Measurements from ENCODE around the gene KCND1. TPM values are rescaled to one million over a fixed set of nuclear protein-coding genes. Genes with fewer than 3 reads are reported as not detected.
"Not testable (repeated sequence)": the region's sequence is repeated elsewhere in the genome, so short reads cannot be mapped to it uniquely, and the experiment has no call there.

KCND1 gene
- total and polyA plus RNA-seq, 7 experiments from 2014 or later = 0.07 to 5.8 (median 1.9) TPM; not detected in 1

DNA sequence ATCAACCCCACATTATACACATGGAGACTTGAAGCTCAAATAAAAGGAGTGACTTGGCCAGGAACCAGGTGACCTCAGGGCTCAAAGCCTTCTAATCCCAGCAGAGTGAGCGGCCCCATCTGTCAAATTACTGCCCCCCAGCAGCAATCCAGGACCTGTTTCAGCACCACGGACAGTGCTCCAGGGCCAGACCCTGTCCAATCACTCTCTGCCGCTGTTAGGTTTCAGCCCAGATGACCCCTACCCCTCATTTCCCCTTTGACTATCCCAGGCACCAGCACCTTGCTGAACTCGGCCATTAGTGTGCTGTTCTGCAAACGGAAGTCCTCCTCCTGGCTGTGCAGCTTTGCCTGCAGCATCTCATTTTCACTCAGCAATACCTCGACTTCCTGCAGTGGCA is 25.3 kb upstream of the KCND1 start:
- Mint-ChIP-seq H3K27me3 (no peaks in the 10 kb centered on the region), H3K9me3 (peaks cover 0 to 3% (median 0%) of the 10 kb centered on the region in 11 donors), H3K36me3 (peaks cover 8 to 38% (median 26%) of the 10 kb centered on the region in 5 donors), H3K4me1 (peaks cover 10 to 44% (median 36%) of the 10 kb centered on the region in 7 donors), H3K4me3 (peak overlapping the region in 3 of 10 donors; percentile 36 to 47 (median 37)), H3K27ac (no peak overlapping the region)
- ChIA-PET POLR2A (no interaction called here), CTCF (no interaction called here)
- intact Hi-C loops (cut with micrococcal nuclease) = no loop called here
- Histone ChIP-seq H3K9me3 (ENCODE audit: control insufficient read depth in 2 of 3, low read length in 3 of 3) (no peaks in the 10 kb centered on the region), H3K27ac (ENCODE audit: low read depth, low read length) (no peak overlapping the region), H3K4me1 (ENCODE audit: control insufficient read depth in 2 of 2, insufficient read depth in 2 of 2, low read length in 2 of 2) (peaks cover 9 to 10% of the 10 kb centered on the region in 2 donors), H3K36me3 (ENCODE audit: control insufficient read depth in 2 of 3, insufficient read depth in 3 of 3, low read length in 3 of 3) (peaks cover 0 to 43% (median 0%) of the 10 kb centered on the region in 3 experiments), H3K4me3 (ENCODE audit: low read length) (no peak overlapping the region), H3K27me3 (ENCODE audit: control insufficient read depth in 2 of 2, insufficient read depth in 2 of 2, low read length in 2 of 2) (no peaks in the 10 kb centered on the region)
- ATAC-seq = no peak
- DNase-seq = peak in 1 of 9 donors; percentile 4

DNA sequence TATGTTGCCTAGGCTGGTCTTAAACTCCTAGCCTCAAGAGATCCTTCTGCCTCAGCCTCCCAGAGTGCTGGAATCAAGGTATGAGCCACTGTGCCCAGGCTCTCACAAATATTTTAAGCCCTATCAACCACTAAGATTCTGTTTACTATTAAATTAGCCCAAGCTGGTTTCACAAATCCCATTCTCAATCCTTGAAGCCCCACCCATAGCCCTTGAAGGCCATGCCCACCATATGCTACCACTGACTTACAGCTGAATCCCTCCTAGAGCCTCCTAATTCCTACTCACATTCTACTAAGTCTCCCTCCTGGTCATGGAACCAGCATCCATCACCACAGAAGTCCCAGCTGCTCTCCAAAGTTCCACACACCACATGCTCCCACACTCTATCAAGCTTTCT is 20.7 kb upstream of the KCND1 start:
- Histone ChIP-seq H3K4me1 (ENCODE audit: control insufficient read depth in 2 of 2, insufficient read depth in 2 of 2, low read length in 2 of 2) (no peaks in the 10 kb centered on the region), H3K36me3 (ENCODE audit: control insufficient read depth in 2 of 3, insufficient read depth in 3 of 3, low read length in 3 of 3) (peaks cover 0 to 63% (median 3%) of the 10 kb centered on the region in 3 experiments), H3K4me3 (ENCODE audit: low read length) (no peak overlapping the region), H3K27ac (ENCODE audit: low read depth, low read length) (no peak overlapping the region), H3K27me3 (ENCODE audit: control insufficient read depth in 2 of 2, insufficient read depth in 2 of 2, low read length in 2 of 2) (no peaks in the 10 kb centered on the region), H3K9me3 (ENCODE audit: control insufficient read depth in 2 of 3, low read length in 3 of 3) (no peaks in the 10 kb centered on the region)
- peak overlapping the region in 3 of 9 donors; percentile 12 to 51 (median 48) for H3K27ac Mint-ChIP-seq
- no peak overlapping the region for H3K4me3 Mint-ChIP-seq
- POLR2A ChIA-PET = interaction anchor here (0.5 to 0.6 kb wide), 2 partner anchors 15 to 309 kb away, joined by 3 read pairs; partner anchors contain the start of gene WAS
- peaks cover 3 to 10% (median 6%) of the 10 kb centered on the region in 7 donors for H3K4me1 Mint-ChIP-seq
- H3K27me3 Mint-ChIP-seq = no peaks in the 10 kb centered on the region
- DNase-seq = no peak
- no peak for ATAC-seq
- intact Hi-C loops (cut with micrococcal nuclease) = no loop called here
- peaks cover 4 to 22% (median 13%) of the 10 kb centered on the region in 5 donors for H3K36me3 Mint-ChIP-seq
- CTCF ChIA-PET = no interaction called here
- peaks cover 0 to 2% (median 0%) of the 10 kb centered on the region in 11 donors for H3K9me3 Mint-ChIP-seq

DNA sequence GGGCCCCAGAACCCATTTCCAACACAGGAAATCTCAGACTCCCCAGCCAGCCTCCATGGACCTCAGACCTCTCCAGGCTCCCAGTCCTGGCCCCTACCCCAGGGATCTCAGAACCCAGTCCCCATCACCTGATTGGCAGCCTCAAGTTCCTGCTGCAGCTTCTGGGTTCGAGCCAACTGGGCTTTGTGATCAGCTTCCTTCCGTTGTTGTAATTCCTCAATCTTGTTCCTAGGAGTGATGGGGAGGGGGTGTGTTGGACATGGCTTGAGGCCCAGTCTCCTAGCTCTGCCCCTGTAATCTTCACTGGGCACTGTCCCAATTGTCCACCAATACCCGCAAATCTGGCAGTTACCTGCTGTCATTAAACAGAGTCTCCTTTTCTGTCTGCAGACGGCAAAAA is 17.8 kb upstream of the KCND1 start:
- no peaks in the 10 kb centered on the region for H3K9me3 ChIP-seq (ENCODE audit: control insufficient read depth in 2 of 3, low read length in 3 of 3)
- no peak overlapping the region for H3K4me3 ChIP-seq (ENCODE audit: low read length)
- no peak for DNase-seq
- ChIA-PET CTCF (interaction anchor here (1.4 kb wide), 1 partner anchor 341 kb away, joined by 3 read pairs; no protein-coding TSS in a partner anchor), POLR2A (interaction anchor here (0.6 kb wide), 1 partner anchor 72 kb away, joined by 3 read pairs; no protein-coding TSS in a partner anchor)
- no peaks in the 10 kb centered on the region for H3K27me3 ChIP-seq (ENCODE audit: control insufficient read depth in 2 of 2, insufficient read depth in 2 of 2, low read length in 2 of 2)
- no peak overlapping the region for H3K27ac ChIP-seq (ENCODE audit: low read depth, low read length)
- Mint-ChIP-seq H3K27me3 (no peaks in the 10 kb centered on the region), H3K36me3 (peaks cover 0 to 14% (median 8%) of the 10 kb centered on the region in 5 donors), H3K27ac (peak overlapping the region in 2 of 9 donors; percentile 15 to 85), H3K4me1 (peaks cover 0 to 3% (median 0%) of the 10 kb centered on the region in 7 donors), H3K4me3 (no peak overlapping the region), H3K9me3 (no peaks in the 10 kb centered on the region)
- no peak for ATAC-seq
- peaks cover 0 to 53% (median 3%) of the 10 kb centered on the region in 3 experiments for H3K36me3 ChIP-seq (ENCODE audit: control insufficient read depth in 2 of 3, insufficient read depth in 3 of 3, low read length in 3 of 3)
- no peaks in the 10 kb centered on the region for H3K4me1 ChIP-seq (ENCODE audit: control insufficient read depth in 2 of 2, insufficient read depth in 2 of 2, low read length in 2 of 2)
- intact Hi-C loops (cut with micrococcal nuclease) = no loop called here

DNA sequence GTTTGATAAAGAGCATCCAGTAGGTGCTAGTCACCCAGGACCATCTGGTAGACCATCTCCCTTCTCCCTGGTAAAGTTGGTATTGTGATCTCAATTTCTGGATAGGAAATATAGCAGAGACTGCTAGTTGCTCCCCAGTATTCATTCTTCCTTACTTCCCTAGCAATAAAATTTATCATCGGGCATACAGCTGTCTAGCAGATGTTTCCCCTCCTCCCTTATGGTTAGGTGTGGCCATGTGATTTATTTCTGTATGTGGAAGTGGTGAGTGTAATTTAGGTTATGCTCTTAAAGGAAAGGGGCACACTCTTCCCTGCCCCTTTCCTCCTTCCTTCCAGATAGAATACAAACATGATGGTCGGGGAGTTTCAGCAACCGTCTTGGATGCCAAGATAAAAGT is 12.3 kb upstream of the KCND1 start:
- H3K27ac ChIP-seq (ENCODE audit: low read depth, low read length) = no peak overlapping the region
- ChIA-PET CTCF (no interaction called here), POLR2A (no interaction called here)
- no peak overlapping the region for H3K4me3 ChIP-seq (ENCODE audit: low read length)
- intact Hi-C loops (cut with micrococcal nuclease) = no loop called here
- H3K4me3 Mint-ChIP-seq = no peak overlapping the region
- H3K4me1 Mint-ChIP-seq = peaks cover 0 to 5% (median 0%) of the 10 kb centered on the region in 7 donors
- no peaks in the 10 kb centered on the region for H3K27me3 Mint-ChIP-seq
- no peaks in the 10 kb centered on the region for H3K4me1 ChIP-seq (ENCODE audit: control insufficient read depth in 2 of 2, insufficient read depth in 2 of 2, low read length in 2 of 2)
- peaks cover 0 to 27% (median 15%) of the 10 kb centered on the region in 5 donors for H3K36me3 Mint-ChIP-seq
- peaks cover 0 to 52% (median 0%) of the 10 kb centered on the region in 3 experiments for H3K36me3 ChIP-seq (ENCODE audit: control insufficient read depth in 2 of 3, insufficient read depth in 3 of 3, low read length in 3 of 3)
- peaks cover 0 to 2% (median 0%) of the 10 kb centered on the region in 11 donors for H3K9me3 Mint-ChIP-seq
- ATAC-seq (no peak), DNase-seq (no peak)
- peak overlapping the region in 1 of 9 donors; percentile 12 for H3K27ac Mint-ChIP-seq
- no peaks in the 10 kb centered on the region for H3K9me3 ChIP-seq (ENCODE audit: control insufficient read depth in 2 of 3, low read length in 3 of 3)
- H3K27me3 ChIP-seq (ENCODE audit: control insufficient read depth in 2 of 2, insufficient read depth in 2 of 2, low read length in 2 of 2) = no peaks in the 10 kb centered on the region

DNA sequence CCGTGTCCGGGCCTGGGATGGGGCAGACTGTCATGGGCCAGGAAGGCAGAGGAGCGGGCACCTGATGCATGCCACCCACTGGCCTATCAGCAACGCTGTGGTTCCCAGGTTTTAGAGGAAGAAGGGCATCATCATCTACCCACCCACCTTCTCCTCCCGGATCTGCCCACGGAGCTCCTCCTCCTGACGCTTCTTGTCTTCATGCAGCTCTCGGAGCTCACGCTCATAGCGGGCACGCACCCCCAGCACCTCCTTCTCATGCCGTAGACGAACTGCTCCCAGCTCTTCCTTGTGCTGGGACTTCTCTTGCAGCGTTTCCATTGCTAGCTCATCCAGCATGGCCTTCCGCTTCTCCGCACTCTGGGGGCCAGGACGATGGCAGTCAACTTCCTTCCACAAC is 11.4 kb upstream of the KCND1 start:
- ChIA-PET CTCF (no interaction called here), POLR2A (no interaction called here)
- no peaks in the 10 kb centered on the region for H3K4me1 ChIP-seq (ENCODE audit: control insufficient read depth in 2 of 2, insufficient read depth in 2 of 2, low read length in 2 of 2)
- no peaks in the 10 kb centered on the region for H3K27me3 ChIP-seq (ENCODE audit: control insufficient read depth in 2 of 2, insufficient read depth in 2 of 2, low read length in 2 of 2)
- no peak for ATAC-seq
- no peak overlapping the region for H3K4me3 ChIP-seq (ENCODE audit: low read length)
- no peak overlapping the region for H3K27ac ChIP-seq (ENCODE audit: low read depth, low read length)
- peaks cover 0 to 2% (median 0%) of the 10 kb centered on the region in 11 donors for H3K9me3 Mint-ChIP-seq
- H3K36me3 ChIP-seq (ENCODE audit: control insufficient read depth in 2 of 3, insufficient read depth in 3 of 3, low read length in 3 of 3) = peaks cover 0 to 48% (median 0%) of the 10 kb centered on the region in 3 experiments
- H3K9me3 ChIP-seq (ENCODE audit: control insufficient read depth in 2 of 3, low read length in 3 of 3) = no peaks in the 10 kb centered on the region
- H3K27ac Mint-ChIP-seq = peak overlapping the region in 1 of 9 donors; percentile 60
- H3K27me3 Mint-ChIP-seq = no peaks in the 10 kb centered on the region
- H3K36me3 Mint-ChIP-seq = peaks cover 3 to 27% (median 15%) of the 10 kb centered on the region in 5 donors
- intact Hi-C loops (cut with micrococcal nuclease) = no loop called here
- H3K4me1 Mint-ChIP-seq = peaks cover 0 to 5% (median 0%) of the 10 kb centered on the region in 7 donors
- DNase-seq = no peak
- no peak overlapping the region for H3K4me3 Mint-ChIP-seq

DNA sequence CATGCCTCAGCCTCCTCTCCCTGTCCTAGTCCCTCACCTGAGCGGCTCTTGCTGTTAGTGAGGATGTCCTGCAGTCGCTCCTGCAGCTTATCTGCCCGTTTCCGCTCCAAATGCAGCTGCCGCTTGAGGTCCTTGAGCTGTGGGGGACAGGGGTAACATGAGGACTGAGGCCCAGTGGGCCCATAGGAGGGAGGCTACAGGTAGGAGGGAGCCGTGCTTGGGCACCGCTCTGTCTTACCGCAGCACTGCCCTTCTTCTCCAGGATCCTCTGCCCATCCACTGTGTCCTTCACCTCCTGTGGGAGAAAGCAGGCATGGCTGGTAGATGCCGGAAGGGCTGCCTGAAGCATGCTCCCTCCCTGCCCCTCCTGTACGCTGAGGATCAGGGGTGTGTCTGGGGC is 9.5 kb upstream of the KCND1 start:
- POLR2A ChIA-PET = no interaction called here
- Mint-ChIP-seq H3K4me3 (no peak overlapping the region), H3K4me1 (peaks cover 0 to 5% (median 0%) of the 10 kb centered on the region in 7 donors), H3K27ac (no peak overlapping the region), H3K36me3 (peaks cover 6 to 27% (median 15%) of the 10 kb centered on the region in 5 donors), H3K9me3 (peaks cover 0 to 2% (median 0%) of the 10 kb centered on the region in 11 donors), H3K27me3 (no peaks in the 10 kb centered on the region)
- Histone ChIP-seq H3K4me3 (ENCODE audit: low read length) (no peak overlapping the region), H3K27ac (ENCODE audit: low read depth, low read length) (no peak overlapping the region), H3K9me3 (ENCODE audit: control insufficient read depth in 2 of 3, low read length in 3 of 3) (no peaks in the 10 kb centered on the region), H3K4me1 (ENCODE audit: control insufficient read depth in 2 of 2, insufficient read depth in 2 of 2, low read length in 2 of 2) (no peaks in the 10 kb centered on the region), H3K36me3 (ENCODE audit: control insufficient read depth in 2 of 3, insufficient read depth in 3 of 3, low read length in 3 of 3) (peaks cover 0 to 55% (median 0%) of the 10 kb centered on the region in 3 experiments), H3K27me3 (ENCODE audit: control insufficient read depth in 2 of 2, insufficient read depth in 2 of 2, low read length in 2 of 2) (no peaks in the 10 kb centered on the region)
- CTCF ChIA-PET = no interaction called here
- no peak for DNase-seq
- ATAC-seq = no peak
- intact Hi-C loops (cut with micrococcal nuclease) = no loop called here

DNA sequence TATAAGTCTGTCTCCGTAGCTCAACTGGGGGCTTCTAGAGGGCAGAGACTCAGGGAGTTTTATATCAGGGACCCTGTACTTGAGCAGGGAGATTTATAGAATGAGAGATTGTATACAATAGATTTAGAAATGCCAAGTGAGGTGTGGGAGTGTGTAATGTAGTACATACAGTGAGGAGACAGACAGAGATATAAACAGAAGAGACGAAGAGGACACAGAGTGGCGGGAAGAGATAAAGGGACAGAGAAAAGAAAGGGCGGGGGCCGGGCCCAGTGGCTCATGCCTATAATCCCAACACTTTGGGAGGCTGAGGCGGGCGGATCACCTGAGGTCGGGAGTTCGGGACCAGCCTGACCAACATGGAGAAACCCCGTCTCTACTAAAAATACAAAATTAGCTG is 8.7 kb upstream of the KCND1 start:
- H3K4me3 ChIP-seq (ENCODE audit: low read length); ATAC-seq; CTCF ChIA-PET; intact Hi-C loops (cut with micrococcal nuclease); H3K27ac ChIP-seq (ENCODE audit: low read depth, low read length); H3K27me3 Mint-ChIP-seq; H3K4me3 Mint-ChIP-seq; H3K27me3 ChIP-seq (ENCODE audit: control insufficient read depth in 2 of 2, insufficient read depth in 2 of 2, low read length in 2 of 2); H3K9me3 ChIP-seq (ENCODE audit: control insufficient read depth in 2 of 3, low read length in 3 of 3); H3K4me1 Mint-ChIP-seq; H3K4me1 ChIP-seq (ENCODE audit: control insufficient read depth in 2 of 2, insufficient read depth in 2 of 2, low read length in 2 of 2); DNase-seq; H3K9me3 Mint-ChIP-seq: not testable (repeated sequence)
- H3K36me3 ChIP-seq (ENCODE audit: control insufficient read depth in 2 of 3, insufficient read depth in 3 of 3, low read length in 3 of 3) = peaks cover 0 to 62% (median 0%) of the 10 kb centered on the region in 3 experiments
- Mint-ChIP-seq H3K27ac (peak overlapping the region in 1 of 9 donors; percentile 56), H3K36me3 (peaks cover 6 to 28% (median 17%) of the 10 kb centered on the region in 5 donors)
- POLR2A ChIA-PET = interaction anchor here (0.6 kb wide), 1 partner anchor 325 kb away, joined by 3 read pairs; no protein-coding TSS in a partner anchor
